HG03039 (cell line): ENCODE data around the gene KPNA4.
"Not testable (repeated sequence)": the region's sequence is repeated elsewhere in the genome, so short reads cannot be mapped to it uniquely, and the experiment has no call there.

ENCODE experiments used
- ATAC-seq: cut with Tn5 transposase; IDR thresholded peaks from one replicate; pipeline ENCODE4 v1.9.1; 2021; ENCODE audit warnings: mild to moderate bottlenecking, moderate library complexity; ENCODE audit not compliant: unreplicated experiment

KPNA4 gene

DNA sequence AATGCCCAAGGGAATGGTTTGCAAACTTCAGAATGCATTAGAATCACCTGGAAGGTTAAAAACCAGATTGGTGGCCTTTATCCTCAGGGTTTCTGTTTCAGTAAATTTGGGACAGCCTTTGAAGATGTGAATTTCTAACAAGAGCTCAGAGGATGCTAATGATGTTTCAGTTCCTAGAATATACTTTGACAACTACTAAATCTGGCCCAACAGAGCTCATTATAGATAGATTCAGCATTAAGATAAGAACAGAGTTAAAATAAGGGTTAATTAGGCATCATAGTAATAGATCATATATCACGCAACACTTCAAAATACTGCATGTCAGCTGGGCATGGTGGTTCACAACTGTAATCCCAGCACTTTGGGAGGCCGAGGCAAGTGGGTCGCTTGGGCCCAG is 9.3 kb upstream of the KPNA4 start:
- no peak for ATAC-seq

DNA sequence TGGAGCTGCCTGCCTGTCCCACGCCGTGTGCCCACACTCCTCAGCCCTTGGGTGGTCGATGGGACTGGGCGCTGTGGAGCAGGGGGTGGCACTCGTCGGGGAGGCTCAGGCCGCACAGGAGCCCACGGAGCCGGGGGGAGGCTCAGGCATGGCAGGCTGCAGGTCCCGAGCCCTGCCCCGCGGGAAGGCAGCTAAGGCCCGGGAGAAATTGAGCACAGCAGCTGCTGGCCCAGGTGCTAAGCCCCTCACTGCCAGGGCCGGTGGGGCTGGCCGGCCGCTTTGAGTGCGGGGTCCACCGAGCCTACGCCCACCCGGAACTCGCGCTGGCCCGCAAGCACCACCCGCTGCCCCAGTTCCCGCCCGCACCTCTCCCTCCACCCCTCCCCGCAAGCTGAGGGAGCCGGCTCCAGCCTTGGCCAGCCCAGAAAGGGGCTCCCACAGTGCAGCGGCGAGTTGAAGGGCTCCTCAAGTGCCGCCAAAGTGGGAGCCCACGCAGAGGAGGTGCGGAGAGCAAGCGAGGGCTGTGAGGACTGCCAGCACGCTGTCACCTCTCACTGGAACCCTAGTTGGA is 8.7 kb upstream of the KPNA4 start:
- not testable (repeated sequence) for ATAC-seq

DNA sequence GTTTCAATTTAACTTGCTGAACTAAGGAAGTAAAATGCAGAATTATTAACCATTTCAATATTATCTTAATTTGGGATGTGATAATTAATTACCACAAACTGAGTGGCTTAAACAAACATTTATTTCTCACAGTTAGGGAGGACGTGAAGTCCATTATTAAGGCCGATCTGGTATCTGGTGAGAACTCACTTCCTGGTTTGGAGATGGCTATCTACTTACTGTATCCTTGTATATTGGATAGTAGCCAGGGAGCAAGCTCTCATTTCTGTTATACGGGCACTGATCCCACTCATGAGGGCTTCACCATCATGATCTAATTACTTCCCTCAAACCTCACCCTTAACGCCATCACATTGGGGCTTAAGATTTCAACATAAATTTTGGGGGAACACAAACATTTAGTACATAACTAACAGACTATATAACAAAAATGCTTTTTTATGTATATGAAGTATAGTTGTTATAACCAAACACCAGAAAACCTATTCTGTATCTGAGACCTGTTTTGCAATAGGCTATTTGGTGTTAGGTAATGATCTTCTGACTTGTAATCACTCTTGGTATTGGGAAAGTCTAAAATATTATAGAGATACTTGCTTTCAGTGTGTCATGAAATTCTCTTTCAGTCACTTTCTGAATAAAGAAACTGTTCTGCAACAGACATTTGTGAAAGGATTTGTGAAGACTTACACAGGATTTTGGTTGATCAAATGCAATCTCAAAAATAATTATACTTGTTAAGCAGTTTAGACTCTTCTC is 4.7 kb upstream of the KPNA4 start:
- ATAC-seq: no peak

DNA sequence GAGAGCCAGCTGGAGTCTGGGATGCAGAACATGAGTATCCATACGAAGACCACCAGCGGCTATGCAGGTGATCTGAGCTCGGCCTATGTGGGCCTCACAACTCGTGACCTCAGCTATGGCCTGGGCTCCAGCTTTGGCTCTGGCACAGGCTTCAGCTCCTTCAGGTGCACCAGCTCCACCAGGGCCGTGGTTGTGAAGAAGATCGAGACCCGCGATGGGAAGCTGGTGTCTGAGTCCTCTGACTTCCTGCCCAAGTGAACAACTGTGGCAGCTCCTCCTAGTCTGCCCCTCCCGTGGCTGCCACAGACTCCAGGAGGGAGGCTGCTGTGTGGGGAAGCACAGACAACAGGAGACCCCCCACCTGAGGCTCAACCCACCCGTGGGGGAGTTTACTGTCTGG is 3.6 kb upstream of the KPNA4 start:
- ATAC-seq: no peak

DNA sequence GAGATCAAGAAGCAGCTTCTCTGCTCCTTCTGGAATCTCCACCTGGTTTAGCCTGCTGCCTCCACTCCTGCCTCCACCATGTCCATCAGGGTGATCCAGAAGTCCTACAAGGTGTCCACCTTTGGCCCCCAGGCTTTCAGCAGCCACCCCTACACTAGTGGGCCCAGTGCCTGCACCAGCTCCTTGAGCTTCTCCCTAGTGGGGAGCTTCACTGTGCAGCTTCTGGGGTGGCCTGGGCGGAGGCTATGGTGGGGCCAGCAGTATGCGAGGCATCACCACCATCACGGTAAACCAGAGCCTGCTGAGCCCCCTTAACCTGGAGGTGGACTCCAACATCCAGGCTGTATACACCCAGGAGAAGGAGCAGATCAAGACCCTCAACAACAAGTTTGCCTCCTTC is 2.4 kb upstream of the KPNA4 start:
- no peak for ATAC-seq

DNA sequence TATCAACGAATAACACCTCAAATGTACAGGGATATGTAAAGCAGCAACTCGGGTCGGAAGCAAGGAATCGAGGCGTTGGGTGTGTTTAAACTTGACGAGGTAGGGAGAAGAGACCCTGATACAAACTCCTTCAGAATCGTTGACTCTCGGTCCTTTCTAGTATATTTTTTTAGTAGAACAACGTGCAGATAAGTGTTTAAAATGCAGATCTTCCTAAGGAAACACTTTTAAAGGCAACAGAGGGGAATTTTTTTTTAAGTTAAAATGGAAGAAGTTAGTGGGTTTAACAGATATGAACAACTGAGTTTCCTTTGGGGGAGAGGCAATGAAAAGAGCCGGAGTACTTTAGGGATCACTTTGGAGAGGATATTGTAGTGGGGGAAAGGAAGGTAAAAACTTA is 1.1 kb upstream of the KPNA4 start:
- no peak for ATAC-seq

DNA sequence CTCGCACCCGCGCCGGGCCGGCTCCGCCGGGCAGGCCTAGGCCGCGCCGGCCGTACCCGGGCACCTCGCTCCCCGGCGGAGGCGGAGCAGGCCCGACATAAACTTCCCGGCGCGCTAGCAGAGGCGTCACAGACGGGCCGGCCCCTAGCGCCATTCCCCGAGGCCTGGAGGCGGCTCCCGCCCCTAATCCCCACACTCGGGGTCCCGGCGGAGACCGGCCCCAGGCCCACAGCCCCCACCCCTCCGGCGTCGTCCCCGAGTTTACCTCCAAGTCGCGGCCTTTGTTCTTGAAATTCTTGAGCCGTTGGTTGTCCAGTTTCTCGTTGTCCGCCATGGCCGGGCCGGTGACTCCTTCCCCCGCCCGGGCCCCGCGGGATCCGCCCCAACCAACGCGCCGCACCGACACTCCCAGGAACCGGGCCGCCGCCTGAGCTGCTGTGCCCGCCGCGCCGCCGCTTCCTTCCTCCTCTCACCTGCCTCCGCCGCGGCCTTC is 376 bp downstream of the KPNA4 start:
- peak; percentile 37 for ATAC-seq

DNA sequence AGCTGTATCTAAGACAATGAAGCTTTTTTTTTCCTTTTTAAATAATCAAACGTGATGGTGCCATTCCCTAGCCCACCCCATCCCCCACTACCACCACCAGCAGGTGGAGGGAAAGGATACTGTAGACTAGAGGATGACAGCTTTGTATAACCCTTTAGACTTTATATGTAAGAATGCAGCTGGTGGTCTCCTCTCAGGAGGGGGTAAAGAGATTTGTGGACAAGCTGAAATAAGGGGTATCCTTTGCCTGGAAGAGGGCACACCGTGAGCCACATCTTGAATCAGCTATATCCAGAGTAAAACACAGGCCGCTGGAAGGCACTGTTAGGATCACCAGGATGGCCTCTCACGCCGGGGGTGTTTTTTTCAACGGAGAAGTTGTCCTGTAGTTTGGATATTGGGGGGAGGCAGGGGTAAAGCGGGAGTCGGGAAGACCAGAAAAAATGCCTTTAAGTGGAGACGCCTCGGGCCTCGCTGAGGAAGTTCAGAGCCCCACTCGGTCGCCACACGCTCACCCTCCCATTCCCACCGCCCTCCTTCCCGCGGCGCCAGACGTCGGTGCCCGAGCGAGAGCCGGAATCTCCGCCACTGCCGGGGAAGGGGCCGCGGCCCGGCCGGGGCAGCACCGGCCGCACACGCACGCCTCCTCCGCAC is 986 bp downstream of the KPNA4 start:
- ATAC-seq: no peak

DNA sequence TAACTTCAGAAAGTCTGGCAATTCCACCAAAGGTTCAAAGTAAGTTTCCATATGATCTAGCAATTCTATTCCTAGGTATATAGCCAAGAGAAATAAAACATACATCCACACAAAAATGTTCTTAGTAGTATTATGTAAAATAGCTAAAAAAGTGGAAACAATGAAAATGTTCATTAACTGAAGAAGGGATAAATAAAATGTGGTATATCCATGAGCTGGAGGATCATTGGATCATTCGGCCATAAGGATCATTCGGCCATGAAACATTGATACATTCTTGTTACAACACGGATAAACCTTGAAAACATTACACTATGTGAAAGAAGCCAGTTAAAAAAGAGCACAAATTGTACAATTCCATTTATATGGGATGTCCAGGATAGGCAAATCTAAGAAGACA is 2.4 kb downstream of the KPNA4 start:
- ATAC-seq: no peak

DNA sequence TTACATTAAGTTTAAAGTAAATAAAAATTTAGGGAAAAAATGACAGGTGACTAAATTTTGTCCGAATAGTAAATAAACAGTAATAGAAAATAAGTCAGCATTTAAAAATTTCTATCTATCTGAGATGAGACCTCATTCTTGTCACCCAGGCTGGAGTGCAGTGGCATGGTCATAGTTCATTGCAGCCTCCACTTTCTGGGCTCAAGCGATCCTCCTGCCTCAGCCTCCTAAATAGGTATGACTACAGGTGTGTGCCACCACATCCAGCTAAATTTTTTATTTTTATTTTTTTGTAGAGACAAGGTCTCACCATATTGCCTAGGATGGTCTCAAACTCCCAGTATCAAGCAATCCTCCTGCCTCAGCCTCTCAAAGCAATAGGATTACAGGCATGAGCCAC is 7.8 kb downstream of the KPNA4 start:
- no peak for ATAC-seq

DNA sequence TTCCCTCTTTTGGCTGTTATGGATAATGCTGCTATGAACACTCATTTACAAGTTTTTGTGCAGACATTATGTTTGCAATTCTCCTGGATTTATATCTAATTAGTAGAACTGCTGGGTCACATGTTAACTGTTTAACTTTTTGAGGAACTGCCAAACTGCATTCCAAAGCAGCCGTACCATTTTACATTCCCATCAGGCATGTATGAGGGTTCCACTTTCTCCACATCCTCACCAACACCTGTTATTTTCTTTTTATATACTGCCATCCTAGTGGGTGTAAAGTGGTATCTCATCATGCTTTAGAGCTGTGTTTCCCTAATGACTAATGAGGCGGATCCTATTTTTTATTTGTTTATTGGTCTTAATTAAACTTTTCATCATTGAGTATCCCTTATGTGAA is 9.2 kb downstream of the KPNA4 start:
- ATAC-seq: no peak

DNA sequence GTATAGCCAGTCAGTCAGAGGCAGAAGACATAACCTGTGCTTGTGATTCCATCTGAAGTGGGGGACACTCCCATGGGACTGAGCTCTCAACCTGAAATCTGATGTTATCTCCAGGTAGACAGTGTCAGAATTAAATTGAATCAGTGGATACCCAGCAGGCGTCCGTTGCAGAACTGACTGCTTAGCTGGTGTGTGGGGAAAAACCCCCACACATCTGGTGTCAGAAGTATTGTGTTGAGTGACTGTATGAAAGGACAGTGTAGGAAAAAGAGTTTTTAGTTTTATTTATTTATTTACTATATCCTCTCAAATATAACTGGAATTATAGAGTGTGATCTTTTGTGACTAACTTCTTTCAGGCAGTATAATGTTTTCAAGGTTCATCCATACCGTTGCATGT is 10.4 kb downstream of the KPNA4 start:
- no peak for ATAC-seq

DNA sequence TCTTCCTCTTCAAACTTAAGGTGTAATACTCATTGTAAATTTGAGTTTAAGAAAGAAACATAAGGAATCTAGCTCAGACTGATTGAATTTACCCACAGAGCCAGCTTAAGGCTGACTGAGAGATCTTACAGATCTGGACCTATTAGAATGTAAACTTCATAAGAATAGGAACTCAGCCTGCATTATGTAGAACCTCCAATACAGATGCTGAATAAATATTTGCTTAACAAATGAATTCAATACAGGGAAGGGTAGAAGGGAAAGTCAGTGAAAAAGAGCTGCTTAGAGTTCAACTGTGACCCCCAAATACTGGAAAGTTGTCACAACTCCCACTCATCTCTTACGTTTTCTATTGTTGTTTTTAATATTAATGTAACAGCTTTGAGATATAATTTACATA is 11.5 kb downstream of the KPNA4 start:
- no peak for ATAC-seq

DNA sequence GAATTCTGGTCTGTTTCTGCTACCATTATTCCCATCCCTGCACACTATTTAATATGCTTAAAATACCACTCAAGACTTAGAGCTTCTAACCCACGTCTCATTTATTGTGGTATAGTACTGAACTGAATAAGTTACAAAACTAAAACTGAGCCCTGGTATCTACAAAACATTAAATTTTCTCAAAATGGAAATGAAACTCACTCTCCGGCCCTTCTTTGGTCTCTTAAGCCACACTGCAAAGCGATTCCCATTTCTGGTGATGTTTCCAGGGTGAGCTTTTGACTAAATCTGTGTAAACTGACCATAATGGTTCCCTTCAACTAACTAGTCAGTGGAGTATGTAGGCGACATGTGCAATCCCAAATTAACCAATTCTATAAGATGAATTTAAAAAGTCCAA is 18.6 kb downstream of the KPNA4 start:
- peak; percentile 44 for ATAC-seq

DNA sequence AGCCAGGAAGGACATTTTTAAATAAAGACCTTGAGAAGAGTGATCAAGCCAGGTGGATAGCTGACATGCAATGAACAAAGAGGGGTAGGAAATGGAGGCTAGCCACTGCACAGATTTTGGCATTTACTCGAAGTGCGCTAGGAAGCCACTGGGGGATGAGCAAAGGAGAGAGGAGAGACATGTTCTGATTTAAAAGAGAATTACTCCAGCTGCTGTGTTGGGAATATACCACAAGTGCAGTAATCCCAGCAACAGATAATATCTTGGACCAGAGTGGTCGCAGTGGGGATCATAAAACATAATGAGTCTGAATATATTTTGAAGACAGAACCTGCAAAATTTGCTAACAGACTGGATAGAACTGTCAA is 19.9 kb downstream of the KPNA4 start:
- no peak for ATAC-seq

DNA sequence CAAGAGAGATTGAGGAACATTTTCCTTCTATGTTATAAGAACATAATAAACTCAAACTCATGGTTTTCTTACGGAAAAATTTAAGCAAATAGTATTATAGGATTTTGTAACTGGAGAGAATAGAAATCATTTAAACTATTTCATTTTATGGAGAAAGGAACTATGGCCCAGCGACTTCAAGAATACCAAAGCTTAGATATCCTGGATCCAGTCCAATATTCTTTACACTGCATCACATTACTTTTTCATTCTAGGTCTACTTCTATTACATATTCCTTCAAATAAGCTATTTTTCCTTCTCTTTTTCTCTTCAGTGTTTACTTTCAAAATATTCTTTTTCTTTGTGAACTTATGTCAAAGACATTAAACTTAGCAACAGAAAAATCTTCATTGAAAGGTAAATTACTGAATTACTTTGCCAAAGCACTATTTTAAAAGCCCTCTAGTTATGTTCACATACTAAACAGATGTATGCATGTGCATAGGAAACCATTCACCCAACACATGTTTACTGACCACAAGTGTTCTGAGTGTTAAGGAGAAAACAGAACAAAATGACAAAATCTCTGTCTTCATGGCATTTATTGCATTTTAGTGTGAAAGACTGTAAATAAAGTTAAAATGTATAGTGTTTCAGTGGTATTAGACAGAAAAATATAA is 20.4 kb downstream of the KPNA4 start:
- no peak for ATAC-seq

DNA sequence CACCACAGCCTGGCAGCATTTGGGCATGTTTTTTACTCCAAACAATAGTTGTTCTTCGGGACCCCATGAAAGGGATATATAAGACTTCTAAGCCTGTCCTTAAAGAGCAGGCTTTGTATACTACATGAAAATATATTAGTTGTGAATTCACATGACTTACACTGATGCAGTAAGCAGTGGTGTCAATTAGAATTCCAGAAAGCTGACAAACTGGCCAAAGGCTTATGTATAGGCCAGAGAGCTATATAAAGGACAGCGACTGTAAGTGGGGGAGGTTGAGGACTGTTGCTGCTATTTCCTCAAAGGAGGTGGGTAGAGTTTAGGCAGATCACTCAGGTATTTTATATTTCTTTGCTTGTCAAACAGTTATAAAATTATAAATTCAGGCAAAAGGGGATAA is 24.8 kb downstream of the KPNA4 start:
- ATAC-seq: no peak

DNA sequence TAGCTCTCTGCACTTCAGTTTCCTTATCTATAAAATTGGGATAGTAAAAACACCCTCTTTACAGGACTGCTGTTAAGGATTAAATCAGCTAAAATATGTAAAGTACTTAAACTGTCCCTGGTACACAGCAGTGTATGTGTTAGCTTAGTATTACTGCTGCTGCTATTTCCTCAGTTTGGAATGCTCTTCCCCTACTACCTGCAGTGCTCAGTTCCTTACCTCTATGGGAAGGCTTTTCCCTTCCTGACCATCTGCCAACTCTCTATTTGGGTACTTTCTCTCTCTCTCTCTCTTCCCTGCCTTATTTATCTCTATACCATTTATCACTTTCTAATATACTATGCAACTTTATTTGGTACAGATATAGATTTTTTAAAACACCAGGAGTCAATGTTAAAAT is 26.5 kb downstream of the KPNA4 start:
- ATAC-seq: no peak

DNA sequence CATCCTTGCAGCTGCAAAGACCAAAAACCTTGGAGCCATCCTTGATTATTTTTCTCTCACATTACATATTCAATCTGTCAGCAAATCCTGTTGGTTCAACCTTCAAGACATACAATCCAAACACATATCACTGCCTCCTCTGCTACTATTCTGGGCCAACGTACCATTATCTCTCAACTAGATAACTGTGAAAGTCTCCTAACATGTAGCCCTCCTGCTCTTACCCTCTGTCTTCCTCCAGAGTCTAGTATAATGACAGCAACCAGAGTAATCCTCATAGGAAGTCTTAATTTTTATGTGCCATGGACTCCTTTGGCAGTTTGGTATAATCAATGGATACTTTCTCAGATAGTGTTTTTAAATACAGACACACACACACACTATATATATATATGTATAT is 27.6 kb downstream of the KPNA4 start:
- no peak for ATAC-seq

DNA sequence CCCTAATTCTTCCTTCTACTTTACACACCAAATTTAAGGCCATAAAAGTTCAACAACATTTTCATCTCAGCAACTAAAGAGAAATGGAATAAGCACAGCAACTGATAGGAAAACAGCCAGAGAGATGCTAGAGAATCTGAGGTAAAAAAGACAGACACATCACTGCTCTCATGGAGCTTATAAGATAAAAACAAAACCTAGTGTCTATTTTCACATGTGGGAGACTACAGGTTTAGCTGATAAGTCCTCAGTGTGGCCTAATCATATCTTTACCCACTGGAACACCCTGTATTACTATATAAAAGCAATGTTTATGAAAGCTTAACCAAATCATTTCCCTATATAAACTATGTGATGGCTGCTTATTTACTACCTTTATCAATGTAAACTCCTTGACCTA is 33.0 kb downstream of the KPNA4 start:
- ATAC-seq: no peak

DNA sequence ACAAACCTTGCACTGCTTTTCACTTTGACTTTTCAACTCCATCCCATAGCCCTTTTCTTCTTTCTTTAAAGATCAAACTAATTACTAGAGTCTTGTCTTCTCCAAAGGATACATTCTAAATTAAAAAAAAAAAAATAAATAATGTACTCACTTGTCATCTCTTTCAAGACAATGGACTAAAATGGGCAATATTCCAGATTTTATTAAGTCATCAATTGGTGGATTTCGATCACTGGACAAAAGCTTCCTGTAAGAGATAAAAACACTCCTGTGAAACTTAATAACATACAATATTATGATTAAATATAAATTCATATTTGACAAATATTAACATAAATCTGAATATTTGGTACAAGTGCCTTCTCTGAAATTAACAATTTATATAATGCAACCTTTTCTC is 34.1 kb downstream of the KPNA4 start:
- no peak for ATAC-seq

DNA sequence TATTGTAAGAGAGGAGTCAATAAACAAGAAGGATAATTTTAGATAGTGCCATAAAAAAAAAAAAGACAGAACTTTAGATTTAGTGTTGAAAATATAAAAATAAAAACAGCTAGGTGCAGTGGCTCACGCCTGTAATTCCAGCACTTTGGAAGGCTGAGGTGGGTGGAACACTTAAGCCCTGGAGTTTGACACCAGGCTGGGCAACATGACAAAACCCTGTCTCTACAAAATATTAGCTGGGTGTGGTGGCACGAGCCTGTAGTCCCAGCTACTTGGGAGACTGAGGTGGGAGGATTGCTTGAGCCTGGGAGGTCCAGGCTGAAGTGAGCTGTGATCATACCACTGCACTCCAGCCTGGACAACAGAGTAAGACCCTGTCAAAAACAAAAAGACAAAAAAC is 49.0 kb downstream of the KPNA4 start:
- not testable (repeated sequence) for ATAC-seq
